ENCODE data around the gene INTS7. TPM values are rescaled to one million over a fixed set of nuclear protein-coding genes. Genes with fewer than 3 reads are reported as not detected.
"Not testable (repeated sequence)": the region's sequence is repeated elsewhere in the genome, so short reads cannot be mapped to it uniquely, and the experiment has no call there.

Gene INTS7
- total RNA-seq, 1 donor from 2014 or later, result 30.6 TPM

- peaks cover 32% of the 10 kb centered on the region for H3K4me1 Mint-ChIP-seq (ENCODE audit: low read depth)
- peaks cover 8% of the 10 kb centered on the region for H3K36me3 Mint-ChIP-seq (ENCODE audit: insufficient read depth)
- H3K4me3 Mint-ChIP-seq (ENCODE audit: low read depth), result peak overlapping the region; percentile 99
These were observed 663 bp upstream of the INTS7 start for GRCh38 chr1:212035835-212036605.

GRCh38 chr1:212034516-212035122 lies 738 bp downstream of the INTS7 start:
- H3K4me3 Mint-ChIP-seq (ENCODE audit: low read depth), result peak overlapping the region; percentile 99
- H3K9me3 Mint-ChIP-seq (ENCODE audit: low read depth), result no peaks in the 10 kb centered on the region
- TF ChIP-seq CTCF (IDR thresholded peaks at IDR 0.05; ENCODE audit: unreplicated experiment), result no peak
- peaks cover 36% of the 10 kb centered on the region for H3K4me1 Mint-ChIP-seq (ENCODE audit: low read depth)
- H3K27me3 Mint-ChIP-seq, result no peaks in the 10 kb centered on the region
- peaks cover 8% of the 10 kb centered on the region for H3K36me3 Mint-ChIP-seq (ENCODE audit: insufficient read depth)
- no peak for DNase-seq (ENCODE audit: low spot score, unreplicated experiment)
- peak overlapping the region; percentile 99 for H3K27ac Mint-ChIP-seq

More at GRCh38 chr1:212035835-212036605, 663 bp upstream of the INTS7 start:
- H3K27me3 Mint-ChIP-seq, result no peaks in the 10 kb centered on the region
- no peak for TF ChIP-seq CTCF (IDR thresholded peaks at IDR 0.05; ENCODE audit: unreplicated experiment)
- H3K9me3 Mint-ChIP-seq (ENCODE audit: low read depth), result no peaks in the 10 kb centered on the region
- DNase-seq (ENCODE audit: low spot score, unreplicated experiment), result no peak
- H3K27ac Mint-ChIP-seq, result peak overlapping the region; percentile 99

- Mint-ChIP-seq H3K4me3 (ENCODE audit: low read depth) (no peak overlapping the region), H3K36me3 (ENCODE audit: insufficient read depth) (peaks cover 8% of the 10 kb centered on the region), H3K9me3 (ENCODE audit: low read depth) (no peaks in the 10 kb centered on the region), H3K4me1 (ENCODE audit: low read depth) (peaks cover 35% of the 10 kb centered on the region), H3K27me3 (no peaks in the 10 kb centered on the region), H3K27ac (peak overlapping the region; percentile 66)
- no peak for TF ChIP-seq CTCF (IDR thresholded peaks at IDR 0.05; ENCODE audit: unreplicated experiment)
- DNase-seq (ENCODE audit: low spot score, unreplicated experiment), result no peak
These were observed 4.3 kb downstream of the INTS7 start for GRCh38 chr1:212030936-212031528.

GRCh38 chr1:212027727-212028126 lies 7.6 kb downstream of the INTS7 start:
- not testable (repeated sequence) for H3K27ac Mint-ChIP-seq; DNase-seq (ENCODE audit: low spot score, unreplicated experiment); H3K27me3 Mint-ChIP-seq; H3K4me3 Mint-ChIP-seq (ENCODE audit: low read depth)
- peaks cover 10% of the 10 kb centered on the region for H3K9me3 Mint-ChIP-seq (ENCODE audit: low read depth)
- H3K4me1 Mint-ChIP-seq (ENCODE audit: low read depth), result peaks cover 24% of the 10 kb centered on the region
- peaks cover 19% of the 10 kb centered on the region for H3K36me3 Mint-ChIP-seq (ENCODE audit: insufficient read depth)

- Mint-ChIP-seq H3K4me1 (ENCODE audit: low read depth) (peaks cover 11% of the 10 kb centered on the region), H3K4me3 (ENCODE audit: low read depth) (no peak overlapping the region), H3K9me3 (ENCODE audit: low read depth) (peaks cover 10% of the 10 kb centered on the region), H3K36me3 (ENCODE audit: insufficient read depth) (peaks cover 15% of the 10 kb centered on the region), H3K27me3 (no peaks in the 10 kb centered on the region), H3K27ac (no peak overlapping the region)
- TF ChIP-seq CTCF (IDR thresholded peaks at IDR 0.05; ENCODE audit: unreplicated experiment), result no peak
- DNase-seq (ENCODE audit: low spot score, unreplicated experiment), result no peak
These were observed 10.7 kb downstream of the INTS7 start for GRCh38 chr1:212024469-212025149.

- not testable (repeated sequence) for H3K27me3 Mint-ChIP-seq; DNase-seq (ENCODE audit: low spot score, unreplicated experiment); H3K27ac Mint-ChIP-seq; H3K4me3 Mint-ChIP-seq (ENCODE audit: low read depth)
- peaks cover 10% of the 10 kb centered on the region for H3K9me3 Mint-ChIP-seq (ENCODE audit: low read depth)
- H3K4me1 Mint-ChIP-seq (ENCODE audit: low read depth), result peaks cover 11% of the 10 kb centered on the region
- H3K36me3 Mint-ChIP-seq (ENCODE audit: insufficient read depth), result peaks cover 16% of the 10 kb centered on the region
These were observed 12.4 kb downstream of the INTS7 start for GRCh38 chr1:212022908-212023307.
